Measurements from ENCODE around the gene CDC42BPB. TPM values are rescaled to one million over a fixed set of nuclear protein-coding genes. Genes with fewer than 3 reads are reported as not detected.

CDC42BPB gene
- total and polyA plus RNA-seq, 2 experiments from 2014 or later: 13.0 to 106 TPM

- Histone ChIP-seq H3K9ac (no peak overlapping the region), H3K36me3 (ENCODE audit: low read depth) (peaks cover 9% of the 10 kb centered on the region; the same call in 1 of the 2 replicates), H3K4me2 (ENCODE audit: unreplicated experiment) (no peak overlapping the region), H3F3A (ENCODE audit: insufficient read depth) (0 out of 2 replicates have a peak, but pooled peaks cover under 1% of the 10 kb centered on the region), H3K79me2 (ENCODE audit: insufficient read depth) (peaks cover 89% of the 10 kb centered on the region), H3K4me3 (no peak overlapping the region), H2AFZ (no peak overlapping the region), H3K9me3 (ENCODE audit: low read depth) (no peaks in the 10 kb centered on the region), H3K27ac (peak overlapping the region; percentile 32; the same call in 1 of the 2 replicates), H3K27me3 (replicated peaks; ENCODE audit: insufficient read depth) (no peaks in the 10 kb centered on the region), H3K4me1 (ENCODE audit: insufficient read depth) (peaks cover 8% of the 10 kb centered on the region; the same call in 1 of the 2 replicates), H3K9me2 (ENCODE audit: insufficient read depth) (no peaks in the 10 kb centered on the region), H4K20me1 (ENCODE audit: insufficient read depth) (no peaks in the 10 kb centered on the region)
- 91 to 94% methylated on average over 20 to 21 of the region's 21 CpGs for WGBS, 2 experiments (ENCODE audit: low coverage in 1 of 2, low lambda C conversion rate in 2 of 2, missing lambda C conversion rate in 2 of 2)
- TF ChIP-seq EZH2 (IDR thresholded peaks at IDR 0.05; ENCODE audit: insufficient read depth, poor library complexity, severe bottlenecking) (no peak), EZH2phosphoT487 (IDR thresholded peaks at IDR 0.05; ENCODE audit: insufficient read depth, low read depth) (no peak)
- DNase-seq: peak; percentile 63
- in situ Hi-C loops (cut with MboI): no loop called here
These were observed 58.0 kb downstream of the CDC42BPB start for GRCh38 chr14:102999227-102999895.

GRCh38 chr14:102998393-102998792 is 59.0 kb downstream of the CDC42BPB start:
- Histone ChIP-seq H3K4me2 (ENCODE audit: unreplicated experiment) (no peak overlapping the region), H3F3A (ENCODE audit: insufficient read depth) (peaks cover 8% of the 10 kb centered on the region; the same call in 1 of the 2 replicates), H3K4me3 (no peak overlapping the region), H2AFZ (no peak overlapping the region), H3K4me1 (ENCODE audit: insufficient read depth) (peaks cover 16% of the 10 kb centered on the region), H3K27ac (peak overlapping the region; percentile 29; the same call in 1 of the 2 replicates), H3K27me3 (replicated peaks; ENCODE audit: insufficient read depth) (no peaks in the 10 kb centered on the region), H3K9me2 (ENCODE audit: insufficient read depth) (no peaks in the 10 kb centered on the region), H3K79me2 (ENCODE audit: insufficient read depth) (peaks cover 87% of the 10 kb centered on the region), H3K9me3 (ENCODE audit: low read depth) (no peaks in the 10 kb centered on the region), H3K9ac (no peak overlapping the region), H3K36me3 (ENCODE audit: low read depth) (peaks cover 9% of the 10 kb centered on the region; the same call in 1 of the 2 replicates), H4K20me1 (ENCODE audit: insufficient read depth) (no peaks in the 10 kb centered on the region)
- peak; percentile 57 for DNase-seq
- in situ Hi-C loops (cut with MboI): no loop called here
- TF ChIP-seq EZH2phosphoT487 (IDR thresholded peaks at IDR 0.05; ENCODE audit: insufficient read depth, low read depth): no peak
- TF ChIP-seq EZH2 (IDR thresholded peaks at IDR 0.05; ENCODE audit: insufficient read depth, poor library complexity, severe bottlenecking): no peak
- WGBS, 2 experiments (ENCODE audit: low coverage in 1 of 2, low lambda C conversion rate in 2 of 2, missing lambda C conversion rate in 2 of 2): 74% methylated on average over 6 of the region's 6 CpGs

GRCh38 chr14:102996941-102997340 is 60.4 kb downstream of the CDC42BPB start:
- H4K20me1 ChIP-seq (ENCODE audit: insufficient read depth): no peaks in the 10 kb centered on the region
- peaks cover 85% of the 10 kb centered on the region for H3K79me2 ChIP-seq (ENCODE audit: insufficient read depth)
- 98 to 99% methylated on average over 10 of the region's 10 CpGs for WGBS, 2 experiments (ENCODE audit: low coverage in 1 of 2, low lambda C conversion rate in 2 of 2, missing lambda C conversion rate in 2 of 2)

GRCh38 chr14:102994689-102995088 is 62.7 kb downstream of the CDC42BPB start:
- no peak overlapping the region for H3K4me2 ChIP-seq (ENCODE audit: unreplicated experiment)
- H3K36me3 ChIP-seq (ENCODE audit: low read depth): peaks cover 14% of the 10 kb centered on the region; the same call in 1 of the 2 replicates
- H3F3A ChIP-seq (ENCODE audit: insufficient read depth): peaks cover 24% of the 10 kb centered on the region
- WGBS, 2 experiments (ENCODE audit: low coverage in 1 of 2, low lambda C conversion rate in 2 of 2, missing lambda C conversion rate in 2 of 2): 80 to 86% methylated on average over 4 of the region's 4 CpGs
- peaks cover 80% of the 10 kb centered on the region for H3K79me2 ChIP-seq (ENCODE audit: insufficient read depth)
- in situ Hi-C loops (cut with MboI): no loop called here
- peaks cover 24% of the 10 kb centered on the region for H3K4me1 ChIP-seq (ENCODE audit: insufficient read depth)
- H3K9me3 ChIP-seq (ENCODE audit: low read depth): no peaks in the 10 kb centered on the region
- H3K9ac ChIP-seq: no peak overlapping the region
- no peak for TF ChIP-seq EZH2phosphoT487 (IDR thresholded peaks at IDR 0.05; ENCODE audit: insufficient read depth, low read depth)
- TF ChIP-seq EZH2 (IDR thresholded peaks at IDR 0.05; ENCODE audit: insufficient read depth, poor library complexity, severe bottlenecking): no peak
- H3K27ac ChIP-seq: no peak overlapping the region
- H4K20me1 ChIP-seq (ENCODE audit: insufficient read depth): no peaks in the 10 kb centered on the region; the same call in 1 of the 2 replicates
- H3K27me3 ChIP-seq (replicated peaks; ENCODE audit: insufficient read depth): no peaks in the 10 kb centered on the region
- H2AFZ ChIP-seq: no peak overlapping the region
- no peaks in the 10 kb centered on the region for H3K9me2 ChIP-seq (ENCODE audit: insufficient read depth)
- no peak overlapping the region for H3K4me3 ChIP-seq
- no peak for DNase-seq

More at GRCh38 chr14:102996941-102997340, 60.4 kb downstream of the CDC42BPB start:
- TF ChIP-seq EZH2phosphoT487 (IDR thresholded peaks at IDR 0.05; ENCODE audit: insufficient read depth, low read depth) (no peak), EZH2 (IDR thresholded peaks at IDR 0.05; ENCODE audit: insufficient read depth, poor library complexity, severe bottlenecking) (no peak)
- Histone ChIP-seq H3K9ac (no peak overlapping the region), H3K9me3 (ENCODE audit: low read depth) (no peaks in the 10 kb centered on the region), H3K27me3 (replicated peaks; ENCODE audit: insufficient read depth) (no peaks in the 10 kb centered on the region), H3K4me3 (no peak overlapping the region), H3K27ac (no peak overlapping the region), H3K4me1 (ENCODE audit: insufficient read depth) (peaks cover 22% of the 10 kb centered on the region), H3K36me3 (ENCODE audit: low read depth) (peaks cover 13% of the 10 kb centered on the region; the same call in 1 of the 2 replicates), H3K9me2 (ENCODE audit: insufficient read depth) (no peaks in the 10 kb centered on the region), H3K4me2 (ENCODE audit: unreplicated experiment) (no peak overlapping the region), H2AFZ (no peak overlapping the region), H3F3A (ENCODE audit: insufficient read depth) (peaks cover 13% of the 10 kb centered on the region; the same call in 1 of the 2 replicates)
- in situ Hi-C loops (cut with MboI): no loop called here
- DNase-seq: no peak

Data from GM23248 (cell line).